GM15510 (cell line): Measurements from ENCODE around the gene OMA1.

Source experiments
- POLR2A ChIP-seq: IDR thresholded peaks from 3 replicates; pipeline ENCODE4 v1.6.1; 2011; ENCODE audit warnings: borderline replicate concordance; ENCODE audit not compliant: insufficient read length; ENCODE audit errors: extremely low read depth

Gene OMA1

DNA sequence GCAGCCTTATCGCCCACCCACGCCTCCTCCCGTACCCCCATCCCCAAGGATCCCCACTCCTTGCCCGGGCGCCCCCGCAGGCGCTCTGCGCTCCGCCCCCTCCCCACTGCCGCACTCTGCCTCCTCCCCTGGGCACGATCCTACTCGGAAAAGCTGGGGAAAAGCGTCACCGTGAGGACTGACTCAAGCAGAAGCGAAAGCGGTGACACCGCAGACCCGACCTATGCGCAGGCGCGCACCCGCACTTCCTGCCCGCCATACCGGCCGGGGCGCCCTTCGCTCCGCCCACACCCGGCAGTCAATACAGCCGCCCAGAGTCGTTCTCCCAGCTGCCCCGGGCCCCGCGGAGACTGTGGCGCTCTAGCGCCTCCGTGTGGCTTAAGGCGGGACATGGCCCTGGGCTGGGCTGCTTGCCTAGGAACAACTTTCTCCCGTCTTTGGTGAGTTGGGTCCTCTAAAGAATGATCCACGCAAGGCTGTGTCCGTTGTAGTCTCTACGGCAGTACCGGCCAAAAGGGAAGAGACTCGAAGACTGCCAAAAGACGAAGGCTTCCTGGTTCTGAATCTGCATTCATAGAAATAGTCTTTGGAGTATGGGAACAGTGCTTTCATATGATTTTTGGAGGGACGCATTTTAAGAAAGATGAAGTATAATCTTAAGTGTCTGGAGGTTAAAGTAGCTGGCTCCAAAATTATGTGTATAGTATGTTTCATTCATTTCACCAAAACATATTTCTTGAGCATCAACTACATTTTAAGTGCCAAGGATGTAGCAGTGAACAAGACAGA, at the start of gene OMA1:
Gene OMA1, minus strand, starts transcription at position 207 of the 789 bp plus-strand sequence. CDS start 7,432 bp downstream, outside the sequence.
- peak; percentile 84 for TF ChIP-seq POLR2A

DNA sequence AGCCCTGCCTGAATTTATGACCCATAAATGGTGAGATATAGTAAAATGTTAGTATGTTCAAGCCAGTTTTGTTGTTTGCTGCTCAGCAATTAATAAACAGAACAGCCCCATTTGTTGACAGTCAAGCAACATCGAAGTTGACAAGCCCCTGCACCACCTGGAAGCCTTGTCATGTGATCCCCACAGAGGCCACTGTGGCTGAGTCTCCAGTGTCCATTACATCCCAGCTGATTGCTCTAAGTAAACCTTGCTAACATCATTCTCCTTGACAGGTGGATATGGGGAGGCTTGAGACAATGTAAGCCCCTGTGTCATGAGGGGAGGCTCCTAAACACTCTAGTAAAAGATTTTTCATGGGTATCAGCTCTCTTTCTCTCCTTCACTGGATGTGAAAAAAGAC, 48.0 kb upstream of the OMA1 start:
- TF ChIP-seq POLR2A, result no peak

DNA sequence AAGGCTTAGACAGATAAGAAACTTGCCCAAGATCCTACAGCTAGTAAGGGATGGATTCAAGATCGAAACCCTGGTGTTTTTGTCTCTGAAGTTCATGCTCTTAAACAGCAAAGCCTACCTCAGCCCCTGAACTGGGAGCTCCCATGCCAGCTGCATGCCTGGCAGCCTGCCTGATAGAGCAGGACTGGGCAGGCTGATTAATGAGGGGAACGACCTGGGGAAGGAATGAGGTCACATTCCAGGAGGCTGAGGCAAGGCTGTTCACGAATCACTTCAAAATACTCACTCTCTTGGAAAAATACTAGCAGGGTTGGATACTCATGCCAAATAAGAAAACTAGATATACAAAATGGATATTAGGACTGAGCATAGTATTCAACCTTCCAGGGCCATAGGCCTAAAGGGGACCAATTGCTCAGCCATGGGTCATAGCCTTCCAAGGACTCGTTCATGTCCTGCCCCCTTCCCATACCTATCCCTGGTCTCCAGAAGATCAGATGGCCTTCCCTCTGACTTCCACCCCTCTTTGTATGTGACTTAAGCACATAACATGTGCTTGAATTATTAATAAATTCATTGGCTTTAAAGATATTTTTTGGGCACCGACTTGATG, 46.1 kb upstream of the OMA1 start:
- no peak for TF ChIP-seq POLR2A

DNA sequence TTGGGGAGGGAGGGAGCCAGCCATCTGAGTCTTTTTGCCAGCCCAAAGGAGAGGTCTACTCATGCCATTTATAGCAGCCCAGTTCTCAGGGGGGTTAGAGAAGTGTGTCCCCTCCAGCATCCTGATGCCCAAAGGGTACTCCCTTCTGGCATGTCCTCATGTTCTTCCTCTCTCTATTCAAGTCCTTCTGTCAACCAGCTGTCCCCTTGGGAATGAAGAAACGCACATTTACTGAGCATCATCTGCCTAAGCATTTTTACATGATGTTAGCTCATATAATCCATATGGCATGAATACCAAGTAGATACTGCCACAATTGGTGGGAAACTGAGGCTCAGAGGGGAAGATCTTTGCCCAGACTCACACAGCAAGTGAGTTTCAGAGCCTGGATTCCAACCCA, 45.3 kb upstream of the OMA1 start:
- no peak for TF ChIP-seq POLR2A

DNA sequence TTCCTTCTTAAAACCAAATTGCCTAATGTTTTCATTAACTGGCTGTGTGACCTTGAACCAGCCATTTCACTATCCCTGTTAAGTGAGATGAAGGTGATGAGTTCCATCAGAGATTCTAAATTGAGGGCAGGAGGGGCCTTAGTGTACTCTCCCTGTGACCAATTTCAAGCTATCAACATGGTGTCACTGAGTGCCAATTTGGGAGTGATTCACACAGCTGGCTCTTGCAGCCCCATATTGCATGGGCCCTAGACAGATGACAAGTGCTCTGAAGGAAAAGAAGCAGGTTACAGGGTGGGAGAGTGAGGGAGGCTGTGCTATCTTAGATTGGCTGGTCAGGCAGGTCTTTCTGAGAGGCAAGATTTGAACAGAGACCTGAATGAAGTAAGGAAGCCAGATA, 43.5 kb upstream of the OMA1 start:
- TF ChIP-seq POLR2A, result no peak

DNA sequence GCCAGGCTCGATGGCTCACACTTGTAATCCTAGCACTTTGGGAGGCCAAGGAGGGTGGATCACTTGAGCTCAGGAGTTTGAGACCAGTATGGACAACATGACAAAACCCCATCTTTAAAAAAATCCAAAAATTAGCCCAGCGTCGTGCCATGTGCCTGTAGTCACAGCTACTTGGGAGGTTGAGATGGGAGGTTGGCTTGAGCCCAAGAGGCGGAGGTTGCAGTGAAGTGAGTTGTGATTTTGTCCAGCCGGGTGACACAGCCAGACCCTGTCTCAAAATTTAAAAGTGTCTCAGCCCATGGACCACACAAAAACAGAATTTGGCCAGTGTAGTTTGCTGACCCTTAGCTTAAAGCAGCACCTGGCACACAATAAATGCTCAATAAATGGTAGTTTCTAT, 41.9 kb upstream of the OMA1 start:
- TF ChIP-seq POLR2A, result no peak

GRCh38 chr1:58587667-58588066, 41.1 kb upstream of the OMA1 start:
- no peak for TF ChIP-seq POLR2A

GRCh38 chr1:58586271-58586670, 39.7 kb upstream of the OMA1 start:
- no peak for TF ChIP-seq POLR2A

- no peak for TF ChIP-seq POLR2A
These were observed 39.1 kb upstream of the OMA1 start for GRCh38 chr1:58585581-58586151.

GRCh38 chr1:58585166-58585565, 38.6 kb upstream of the OMA1 start:
- TF ChIP-seq POLR2A, result no peak

GRCh38 chr1:58584082-58584895, 37.8 kb upstream of the OMA1 start:
- TF ChIP-seq POLR2A, result no peak

- no peak for TF ChIP-seq POLR2A
These were observed 37.0 kb upstream of the OMA1 start for GRCh38 chr1:58583496-58583895.

DNA sequence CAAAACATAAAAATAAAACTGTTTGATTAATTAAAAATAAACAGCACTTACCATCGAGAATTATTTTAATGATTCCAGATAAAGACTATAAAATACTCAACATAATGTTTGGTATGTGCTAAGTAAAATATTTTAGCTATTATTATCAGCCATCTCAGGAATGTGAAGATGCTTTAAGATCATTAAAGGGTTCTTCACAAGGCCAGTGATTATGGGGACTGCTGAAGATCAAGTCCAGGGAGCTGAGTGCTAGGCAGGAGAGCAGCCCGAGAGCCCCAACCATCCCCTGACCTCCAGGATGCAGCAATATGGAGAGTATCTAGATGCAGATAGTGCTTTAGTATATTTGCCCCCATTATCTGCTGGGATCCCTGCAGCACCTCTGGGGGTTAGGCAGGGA, 35.1 kb upstream of the OMA1 start:
- TF ChIP-seq POLR2A, result no peak

- no peak for TF ChIP-seq POLR2A
These were observed 33.7 kb upstream of the OMA1 start for GRCh38 chr1:58580186-58580585.

- no peak for TF ChIP-seq POLR2A
These were observed 31.1 kb upstream of the OMA1 start for GRCh38 chr1:58577654-58578030.
